GM10266 (cell line): ENCODE measurements around the gene COL5A1.

Source experiments
- DNase-seq: peaks from one replicate; pipeline ENCODE4 v3.0.0; 2012; ENCODE audit errors: extremely low spot score
- TF ChIP-seq, protein P1 (sequence below): IDR thresholded peaks from 2 replicates; pipeline ENCODE4 v1.5.1; 2012; ENCODE audit warnings: mild to moderate bottlenecking, low read depth; ENCODE audit not compliant: control insufficient read depth, insufficient read depth; ENCODE audit errors: missing control alignments

The COL5A1 gene

DNA sequence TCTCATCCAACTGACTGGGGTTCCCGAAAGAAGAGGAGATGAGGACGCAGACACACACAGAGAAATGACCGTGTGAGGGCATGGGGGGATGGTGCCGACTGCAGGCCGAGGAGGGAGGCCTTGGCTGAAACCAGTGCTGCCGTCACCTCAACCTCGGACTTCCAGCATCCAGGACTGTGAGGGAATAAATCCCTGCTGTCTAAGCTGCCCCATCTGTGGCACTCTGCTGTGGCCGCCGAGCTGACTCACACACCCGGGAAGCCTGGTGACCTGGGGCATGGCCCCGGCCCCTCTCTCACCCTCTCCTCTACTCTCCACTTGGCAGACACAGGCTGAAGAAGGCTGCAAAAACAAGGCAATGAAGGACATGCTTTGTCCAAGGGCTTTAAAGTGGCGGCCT is 4.4 kb upstream of the COL5A1 start:
- no peak for DNase-seq
- TF ChIP-seq, protein P1, sequence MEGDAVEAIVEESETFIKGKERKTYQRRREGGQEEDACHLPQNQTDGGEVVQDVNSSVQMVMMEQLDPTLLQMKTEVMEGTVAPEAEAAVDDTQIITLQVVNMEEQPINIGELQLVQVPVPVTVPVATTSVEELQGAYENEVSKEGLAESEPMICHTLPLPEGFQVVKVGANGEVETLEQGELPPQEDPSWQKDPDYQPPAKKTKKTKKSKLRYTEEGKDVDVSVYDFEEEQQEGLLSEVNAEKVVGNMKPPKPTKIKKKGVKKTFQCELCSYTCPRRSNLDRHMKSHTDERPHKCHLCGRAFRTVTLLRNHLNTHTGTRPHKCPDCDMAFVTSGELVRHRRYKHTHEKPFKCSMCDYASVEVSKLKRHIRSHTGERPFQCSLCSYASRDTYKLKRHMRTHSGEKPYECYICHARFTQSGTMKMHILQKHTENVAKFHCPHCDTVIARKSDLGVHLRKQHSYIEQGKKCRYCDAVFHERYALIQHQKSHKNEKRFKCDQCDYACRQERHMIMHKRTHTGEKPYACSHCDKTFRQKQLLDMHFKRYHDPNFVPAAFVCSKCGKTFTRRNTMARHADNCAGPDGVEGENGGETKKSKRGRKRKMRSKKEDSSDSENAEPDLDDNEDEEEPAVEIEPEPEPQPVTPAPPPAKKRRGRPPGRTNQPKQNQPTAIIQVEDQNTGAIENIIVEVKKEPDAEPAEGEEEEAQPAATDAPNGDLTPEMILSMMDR = no peak

DNA sequence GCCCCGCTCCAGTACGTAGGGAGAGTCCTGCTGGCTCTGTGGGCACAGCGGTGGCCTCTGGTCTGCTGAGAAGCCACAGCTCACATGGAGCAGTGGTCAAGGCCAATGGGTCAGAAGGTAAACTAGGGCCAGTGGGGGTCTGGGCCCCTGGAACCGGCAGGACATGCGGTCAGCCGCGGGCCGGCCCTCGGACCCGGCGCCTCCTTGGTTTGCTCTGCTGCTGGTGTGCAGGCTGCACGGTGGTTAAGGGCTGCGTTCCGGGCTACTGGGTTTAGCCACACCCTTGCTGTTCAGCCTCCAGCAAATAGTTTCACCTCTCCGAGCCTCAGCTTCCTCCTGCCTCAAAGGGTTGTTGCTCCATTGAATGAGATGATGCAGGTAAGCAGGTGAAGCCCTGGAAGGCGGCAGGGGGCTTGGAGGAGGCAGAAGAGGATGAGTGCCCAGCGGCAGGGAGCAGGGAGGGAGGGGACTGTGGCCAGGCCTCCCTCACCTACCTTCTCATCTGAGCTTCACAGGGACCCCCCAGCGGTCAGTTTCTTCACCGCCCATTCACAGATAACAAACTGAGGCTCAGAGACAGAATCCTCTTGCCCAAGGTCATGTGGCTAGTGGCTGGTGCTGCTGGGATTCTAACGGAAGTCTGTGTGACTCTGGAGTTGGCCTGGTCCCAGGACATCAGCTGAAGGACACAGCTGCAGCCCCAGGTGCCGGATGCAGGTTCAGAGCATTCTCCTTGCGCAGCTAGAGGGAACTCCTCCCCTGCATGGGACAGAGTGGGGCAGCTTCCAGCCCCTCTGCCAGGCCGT is 3.7 kb upstream of the COL5A1 start:
- no peak for DNase-seq
- TF ChIP-seq, protein P1 = no peak

GRCh38 chr9:134638502-134639090 is 3.0 kb upstream of the COL5A1 start:
- DNase-seq = no peak
- TF ChIP-seq, protein P1 = no peak

DNA sequence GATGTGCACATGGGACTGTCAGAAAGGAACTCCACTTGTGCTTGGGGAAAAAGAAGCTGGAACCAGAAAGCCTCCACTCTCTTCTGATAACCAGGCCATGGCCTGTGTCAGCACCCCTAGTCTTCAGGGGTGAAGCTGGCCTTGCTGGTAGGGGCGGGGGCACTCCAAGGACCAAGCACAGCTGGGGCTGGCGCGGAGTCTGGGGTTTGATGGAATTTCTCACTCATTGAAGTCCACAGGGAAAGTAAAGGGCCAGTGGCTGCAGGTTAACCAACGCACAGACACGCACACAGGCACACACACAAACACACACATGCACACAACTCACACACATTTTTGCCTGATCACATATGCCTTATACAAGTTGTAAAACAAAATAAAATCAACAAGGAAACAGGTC is 1.6 kb upstream of the COL5A1 start:
- no peak for DNase-seq
- TF ChIP-seq, protein P1 = no peak

DNA sequence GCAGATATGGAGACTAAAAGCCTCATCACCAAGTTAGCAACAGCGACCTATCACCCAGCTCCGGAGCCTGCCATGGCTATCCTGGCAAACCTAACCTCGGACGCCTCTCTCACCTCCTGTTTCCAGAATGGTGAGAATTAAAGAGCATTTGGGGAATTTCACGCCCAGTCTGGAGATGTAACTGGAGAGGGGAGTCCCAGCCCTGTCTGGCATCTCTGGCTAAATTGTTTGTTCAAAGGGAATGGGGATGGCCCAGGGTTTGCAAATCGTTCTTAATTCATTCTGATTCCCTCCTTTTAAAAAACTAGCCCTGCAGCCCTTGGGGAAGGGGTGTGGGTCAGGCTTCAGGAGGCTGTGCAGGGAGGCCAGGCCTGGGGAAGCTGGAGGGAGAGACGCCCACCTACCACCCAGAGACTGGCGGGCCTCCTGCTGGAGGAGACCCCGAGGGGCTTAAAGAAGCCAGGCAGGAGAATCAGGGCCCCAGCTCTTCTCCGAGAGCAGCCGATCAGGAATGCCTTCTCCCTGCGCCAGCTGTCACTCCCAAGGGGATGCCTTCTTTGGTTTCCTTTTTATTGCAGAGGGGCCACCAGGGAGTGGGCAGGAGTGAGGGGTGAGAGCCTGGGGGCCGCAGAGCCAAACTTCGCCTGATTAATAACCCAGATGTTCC is 964 bp upstream of the COL5A1 start:
- TF ChIP-seq, protein P1 = no peak
- no peak for DNase-seq

DNA sequence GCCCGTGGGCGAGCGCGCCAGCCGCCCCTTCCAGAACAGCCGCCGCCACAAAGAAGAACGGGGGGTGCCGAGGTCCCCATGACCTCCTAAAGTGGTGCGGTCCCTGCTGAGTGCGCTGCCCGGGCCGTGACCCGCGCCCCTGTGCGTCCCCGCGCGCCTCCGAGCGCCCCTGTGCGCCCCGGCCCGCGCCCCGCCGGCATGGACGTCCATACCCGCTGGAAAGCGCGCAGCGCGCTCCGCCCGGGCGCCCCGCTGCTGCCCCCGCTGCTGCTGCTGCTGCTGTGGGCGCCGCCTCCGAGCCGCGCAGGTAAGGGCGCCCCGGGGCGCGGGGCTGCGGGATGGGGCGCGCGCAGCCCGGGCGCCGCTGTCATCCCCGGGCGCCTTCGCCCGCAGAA is 384 bp downstream of the COL5A1 start:
- TF ChIP-seq, protein P1 = no peak
- no peak for DNase-seq

DNA sequence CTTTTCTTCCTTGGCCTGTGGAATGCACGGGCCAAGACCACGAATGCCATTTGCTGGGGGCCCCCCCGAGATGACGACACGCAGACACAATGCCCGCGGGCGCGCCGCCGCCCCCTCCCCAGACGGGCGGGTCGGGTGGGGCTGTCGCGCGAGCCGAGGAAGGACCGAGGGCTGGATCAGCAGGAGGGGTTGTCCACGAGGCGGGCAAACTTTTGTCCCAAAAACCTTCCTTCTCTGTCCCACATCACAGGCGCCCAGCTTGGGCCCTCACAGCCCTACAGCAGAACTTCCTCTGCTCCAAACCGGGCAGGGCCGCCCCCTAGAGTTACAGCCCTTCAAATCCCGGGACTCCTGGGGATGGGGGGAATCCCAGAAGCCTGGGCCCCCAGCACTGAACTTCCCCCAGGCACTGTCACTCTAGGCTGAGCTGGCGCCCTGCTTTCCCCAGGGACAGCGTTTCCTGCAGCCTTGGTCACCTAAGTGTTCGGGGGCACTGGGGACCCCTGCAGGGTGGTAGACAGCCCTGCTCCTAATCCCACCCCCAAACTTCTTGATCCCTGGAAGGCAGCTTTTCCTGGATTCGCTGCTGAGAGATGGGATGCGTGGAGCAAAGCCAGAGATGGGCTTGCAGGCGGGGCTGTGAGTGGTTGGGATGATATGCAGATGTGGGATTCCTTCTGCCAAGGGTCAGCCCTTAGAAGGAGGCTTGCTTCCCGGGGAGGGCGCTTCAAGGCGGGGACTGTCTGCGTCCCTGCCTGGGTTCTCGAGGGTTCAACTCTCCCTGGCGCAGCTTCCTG is 980 bp downstream of the COL5A1 start:
- DNase-seq = no peak
- TF ChIP-seq, protein P1 = no peak
